ENCODE data around the gene SPNS3.

DNA sequence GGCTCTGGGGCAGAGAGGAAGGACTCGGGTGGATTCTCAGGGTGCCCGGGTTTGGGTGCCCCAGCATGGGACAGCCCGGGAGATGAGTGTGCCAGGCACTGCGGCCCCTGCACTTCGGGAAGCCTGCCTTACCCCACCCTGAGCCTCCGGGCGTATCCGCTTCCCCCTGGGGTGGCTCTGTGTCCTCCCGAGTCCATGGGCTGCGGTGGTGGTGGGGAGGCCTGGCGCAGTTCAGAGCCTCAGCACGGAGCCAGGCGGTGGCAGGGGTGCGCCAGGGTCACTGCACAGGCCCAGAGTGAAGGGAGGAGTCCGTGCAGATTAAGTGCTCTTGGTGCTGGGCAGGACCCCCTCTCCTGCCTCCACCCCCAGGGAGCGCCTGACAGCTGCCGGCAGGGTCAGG is 100.8 kb downstream of the SPNS3 start:
- TF ChIP-seq, protein P1, sequence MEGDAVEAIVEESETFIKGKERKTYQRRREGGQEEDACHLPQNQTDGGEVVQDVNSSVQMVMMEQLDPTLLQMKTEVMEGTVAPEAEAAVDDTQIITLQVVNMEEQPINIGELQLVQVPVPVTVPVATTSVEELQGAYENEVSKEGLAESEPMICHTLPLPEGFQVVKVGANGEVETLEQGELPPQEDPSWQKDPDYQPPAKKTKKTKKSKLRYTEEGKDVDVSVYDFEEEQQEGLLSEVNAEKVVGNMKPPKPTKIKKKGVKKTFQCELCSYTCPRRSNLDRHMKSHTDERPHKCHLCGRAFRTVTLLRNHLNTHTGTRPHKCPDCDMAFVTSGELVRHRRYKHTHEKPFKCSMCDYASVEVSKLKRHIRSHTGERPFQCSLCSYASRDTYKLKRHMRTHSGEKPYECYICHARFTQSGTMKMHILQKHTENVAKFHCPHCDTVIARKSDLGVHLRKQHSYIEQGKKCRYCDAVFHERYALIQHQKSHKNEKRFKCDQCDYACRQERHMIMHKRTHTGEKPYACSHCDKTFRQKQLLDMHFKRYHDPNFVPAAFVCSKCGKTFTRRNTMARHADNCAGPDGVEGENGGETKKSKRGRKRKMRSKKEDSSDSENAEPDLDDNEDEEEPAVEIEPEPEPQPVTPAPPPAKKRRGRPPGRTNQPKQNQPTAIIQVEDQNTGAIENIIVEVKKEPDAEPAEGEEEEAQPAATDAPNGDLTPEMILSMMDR (IDR thresholded peaks at IDR 0.05), result no peak
- TF ChIP-seq POLR2A (IDR thresholded peaks at IDR 0.05), result no peak
- TF ChIP-seq EP300 (IDR thresholded peaks at IDR 0.05), result no peak
